Measurements from ENCODE around the gene GABBR1. TPM values are rescaled to one million over a fixed set of nuclear protein-coding genes. Genes with fewer than 3 reads are reported as not detected.

GABBR1 gene
- total and polyA plus RNA-seq, 3 donors from 2014 or later, result 16.8 to 29.9 (median 26.2) TPM

- intact Hi-C loops (cut with DNase I; ENCODE audit: low total_unique reads), result no loop called here
- DNase-seq, result no peak
Measured at GRCh38 chr6:29651413-29652197, 18.6 kb upstream of the GABBR1 start.

GRCh38 chr6:29649701-29650673 lies 17.0 kb upstream of the GABBR1 start:
- peak overlapping the region; percentile 58 to 65 for H3K4me3 ChIP-seq
- DNase-seq, result peak; percentile 100
- WGBS, 2 donors, result 2 to 4% methylated on average over 33 of the region's 33 CpGs
- peak overlapping the region; percentile 93 to 96 for H3K27ac ChIP-seq
- H3K9me3 ChIP-seq, result no peaks in the 10 kb centered on the region
- no peaks in the 10 kb centered on the region for H3K36me3 ChIP-seq (ENCODE audit: low read depth, missing control alignments)
- TF ChIP-seq POLR2A (IDR thresholded peaks at IDR 0.05) (peak; percentile 84), CTCF (IDR thresholded peaks at IDR 0.05) (peak; percentile 94 to 98 (median 97))
- no peaks in the 10 kb centered on the region for H3K4me1 ChIP-seq
- H3K27me3 ChIP-seq, result no peaks in the 10 kb centered on the region
- intact Hi-C loops (cut with DNase I; ENCODE audit: low total_unique reads), result loop anchor here (10.0 kb wide), 1 partner anchor 1075 kb away; the partner anchor contains the start of gene TUBB

More at GRCh38 chr6:29651413-29652197, 18.6 kb upstream of the GABBR1 start:
- TF ChIP-seq POLR2A (IDR thresholded peaks at IDR 0.05) (no peak), CTCF (IDR thresholded peaks at IDR 0.05) (peak in 2 of 3 experiments; percentile 42 to 64)
- Histone ChIP-seq H3K27ac (no peak overlapping the region), H3K27me3 (no peaks in the 10 kb centered on the region), H3K4me1 (no peaks in the 10 kb centered on the region), H3K4me3 (no peak overlapping the region), H3K36me3 (ENCODE audit: low read depth, missing control alignments) (no peaks in the 10 kb centered on the region), H3K9me3 (no peaks in the 10 kb centered on the region)
- WGBS, 2 donors, result 49 to 60% methylated on average over 8 of the region's 8 CpGs

- Histone ChIP-seq H3K4me3 (no peak overlapping the region), H3K27ac (no peak overlapping the region), H3K27me3 (no peaks in the 10 kb centered on the region), H3K4me1 (no peaks in the 10 kb centered on the region), H3K36me3 (ENCODE audit: low read depth, missing control alignments) (no peaks in the 10 kb centered on the region), H3K9me3 (no peaks in the 10 kb centered on the region)
- no peak for DNase-seq
- peak; percentile 13 to 53 (median 27) for TF ChIP-seq CTCF (IDR thresholded peaks at IDR 0.05)
- no peak for TF ChIP-seq POLR2A (IDR thresholded peaks at IDR 0.05)
- 48 to 75% methylated on average over 23 of the region's 23 CpGs for WGBS, 2 donors
- intact Hi-C loops (cut with DNase I; ENCODE audit: low total_unique reads), result loop anchor here (10.0 kb wide), 1 partner anchor 1077 kb away; the partner anchor contains the start of gene TUBB
Measured at GRCh38 chr6:29647927-29648642, 15.1 kb upstream of the GABBR1 start.

GRCh38 chr6:29641430-29642148 lies 8.6 kb upstream of the GABBR1 start:
- Histone ChIP-seq H3K27ac (no peak overlapping the region), H3K4me1 (no peaks in the 10 kb centered on the region), H3K4me3 (no peak overlapping the region), H3K36me3 (ENCODE audit: low read depth, missing control alignments) (no peaks in the 10 kb centered on the region), H3K9me3 (no peaks in the 10 kb centered on the region), H3K27me3 (no peaks in the 10 kb centered on the region)
- TF ChIP-seq CTCF (IDR thresholded peaks at IDR 0.05) (no peak), POLR2A (IDR thresholded peaks at IDR 0.05) (no peak)
- 50 to 68% methylated on average over 3 of the region's 3 CpGs for WGBS, 2 donors
- intact Hi-C loops (cut with DNase I; ENCODE audit: low total_unique reads), result loop anchor here (10.0 kb wide), 1 partner anchor 1083 kb away; the partner anchor contains the start of gene TUBB
- DNase-seq, result no peak
